CD4-positive, alpha-beta T cell treated with Interferon alpha-2 for 1 hour (primary cell): Measurements from ENCODE around the gene DUSP7.

Source experiments
- DNase-seq, 2 donors: peaks; one replicate each; pipeline ENCODE4 v3.0.0-alpha.2; 2020 to 2022

The DUSP7 gene, protein sequence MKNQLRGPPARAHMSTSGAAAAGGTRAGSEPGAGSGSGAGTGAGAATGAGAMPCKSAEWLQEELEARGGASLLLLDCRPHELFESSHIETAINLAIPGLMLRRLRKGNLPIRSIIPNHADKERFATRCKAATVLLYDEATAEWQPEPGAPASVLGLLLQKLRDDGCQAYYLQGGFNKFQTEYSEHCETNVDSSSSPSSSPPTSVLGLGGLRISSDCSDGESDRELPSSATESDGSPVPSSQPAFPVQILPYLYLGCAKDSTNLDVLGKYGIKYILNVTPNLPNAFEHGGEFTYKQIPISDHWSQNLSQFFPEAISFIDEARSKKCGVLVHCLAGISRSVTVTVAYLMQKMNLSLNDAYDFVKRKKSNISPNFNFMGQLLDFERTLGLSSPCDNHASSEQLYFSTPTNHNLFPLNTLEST

DNA sequence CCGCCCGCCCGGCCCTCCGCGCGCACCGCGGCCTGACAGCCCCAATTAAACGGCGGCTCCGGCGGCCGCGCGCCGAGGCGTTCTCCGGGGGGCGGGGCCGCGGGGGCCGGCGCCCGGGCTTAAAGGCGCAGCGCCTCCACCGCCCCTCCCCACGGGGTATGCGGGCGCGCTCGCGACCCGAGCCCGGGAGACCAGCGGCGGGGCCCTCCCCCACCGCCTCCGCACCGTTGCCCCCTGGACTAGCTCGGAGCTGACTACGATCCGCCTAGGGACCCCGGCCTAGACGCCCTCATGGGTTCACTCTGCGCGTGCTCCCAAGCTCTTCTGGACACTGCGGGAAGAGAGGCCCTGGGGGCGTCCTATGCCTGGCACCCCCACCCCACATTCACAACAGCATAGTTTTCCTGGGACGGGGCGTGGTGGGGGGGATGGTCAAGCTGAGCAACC, at the start of gene DUSP7:
DUSP7 (minus strand) TSS at position 51 of the 447 bp plus-strand sequence. CDS start 205 bp downstream, outside the sequence.
- DNase-seq = peak; percentile 61 to 77

DNA sequence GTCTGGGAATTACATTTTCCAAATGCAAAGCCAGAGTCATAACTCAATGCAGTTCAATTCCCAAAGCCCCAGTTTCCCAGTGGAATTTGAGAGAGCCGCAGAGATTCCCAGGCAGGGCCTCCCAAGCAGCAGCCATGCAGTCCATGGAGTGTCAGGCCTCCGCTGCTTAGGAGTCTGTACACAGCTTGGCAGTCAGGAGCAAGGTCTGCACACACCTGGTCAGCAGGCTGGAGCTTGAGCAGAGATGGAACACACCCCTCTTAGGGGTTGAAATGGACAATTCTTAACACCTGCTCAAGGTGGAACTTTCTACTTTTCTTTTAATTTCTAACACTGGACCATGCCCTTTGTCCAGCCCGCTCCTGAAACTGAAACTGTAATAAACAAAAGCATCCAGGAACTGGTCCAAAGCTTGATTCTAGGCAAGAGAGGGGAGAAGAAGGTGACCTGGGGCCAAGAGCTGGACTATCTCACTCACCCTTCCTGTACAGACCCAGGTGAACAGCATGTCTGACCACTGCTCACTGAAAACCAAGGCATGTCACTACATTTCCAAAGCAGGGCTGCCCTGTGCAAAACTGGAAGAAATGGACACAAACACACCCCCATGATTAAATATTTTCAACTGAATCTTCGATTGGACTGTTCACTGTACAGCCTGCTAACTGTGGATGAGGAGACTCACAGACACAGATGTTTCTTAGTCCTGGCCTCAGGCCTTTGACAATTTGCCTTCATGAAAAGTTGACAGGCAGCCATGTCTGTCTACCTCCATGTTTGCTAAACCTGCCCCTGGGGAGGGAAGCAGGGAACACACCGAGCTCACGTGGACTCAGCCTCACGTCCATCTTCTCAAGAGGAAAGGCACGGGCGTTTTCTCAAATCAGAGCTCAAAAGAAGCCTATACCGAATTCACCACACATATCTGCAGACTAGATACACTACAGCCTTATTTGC, 48.6 kb upstream of the DUSP7 start:
- no peak for DNase-seq

DNA sequence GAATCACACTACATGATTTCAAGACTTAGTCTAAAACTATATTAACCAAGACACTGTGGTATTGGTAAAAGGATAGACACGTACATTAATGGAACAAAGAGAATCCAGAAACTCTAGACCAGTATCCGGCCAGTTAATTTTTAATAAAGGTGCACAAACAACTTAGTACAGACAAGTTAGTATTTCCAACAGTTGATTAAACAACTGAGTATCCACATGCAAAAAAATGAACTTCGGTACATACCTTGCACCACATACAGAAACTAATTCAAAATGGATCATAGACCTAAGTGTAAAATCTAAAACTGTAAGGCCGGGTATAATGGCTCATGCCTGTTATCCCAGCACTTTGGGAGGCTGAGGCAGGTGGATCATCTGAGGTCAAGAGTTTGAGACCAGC, 46.6 kb upstream of the DUSP7 start:
- no peak for DNase-seq

DNA sequence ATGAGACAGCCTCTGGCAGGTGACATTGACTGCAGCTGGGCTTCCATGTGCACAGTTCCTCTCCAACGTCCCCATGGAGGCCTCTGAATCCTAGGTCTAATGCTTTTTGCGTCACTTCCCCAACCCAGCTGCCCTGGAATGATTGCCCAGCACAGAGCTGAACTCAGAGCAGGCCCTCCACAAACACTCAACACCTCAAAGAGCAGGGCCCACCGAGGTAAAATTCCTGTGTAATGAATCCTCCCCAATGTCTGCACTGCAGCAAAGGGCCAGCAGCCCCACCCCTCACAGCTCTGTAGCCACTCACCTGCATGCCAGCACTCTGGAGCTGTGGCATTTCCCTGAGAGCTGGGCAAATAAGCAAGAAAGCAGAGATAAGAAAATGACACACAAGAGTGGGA, 42.6 kb upstream of the DUSP7 start:
- DNase-seq = no peak

DNA sequence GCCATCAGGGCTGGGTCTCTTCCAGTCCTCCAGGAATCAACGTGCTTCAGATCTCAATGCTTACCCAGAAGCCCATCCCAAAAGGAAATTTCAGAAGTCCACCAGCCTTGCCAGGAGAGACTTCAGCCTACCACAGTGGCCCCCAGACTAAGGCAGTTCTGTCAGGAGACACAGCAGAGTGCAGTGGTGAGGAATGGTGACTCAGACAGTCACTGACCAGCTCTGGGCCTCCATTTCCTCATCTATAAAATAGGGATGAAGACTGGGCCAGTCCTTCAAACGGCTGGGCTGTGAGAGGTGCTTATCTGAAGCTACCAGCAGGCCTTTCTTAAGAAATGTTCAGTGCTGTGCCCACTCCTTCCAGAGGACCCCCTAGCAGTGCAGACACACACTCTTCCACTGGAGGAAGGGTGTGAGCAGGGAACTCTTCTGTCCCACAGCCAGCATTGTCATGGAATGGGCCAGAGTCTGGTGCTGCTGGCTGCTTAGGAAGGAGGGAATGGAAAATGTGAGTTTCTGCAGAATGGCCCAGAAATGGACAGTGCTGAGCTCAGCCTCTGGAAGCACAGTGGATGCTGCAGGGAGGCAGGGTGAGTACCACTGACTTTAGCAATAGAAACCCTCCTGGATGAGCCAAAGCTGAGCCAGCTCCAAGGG, 41.6 kb upstream of the DUSP7 start:
- DNase-seq = no peak

DNA sequence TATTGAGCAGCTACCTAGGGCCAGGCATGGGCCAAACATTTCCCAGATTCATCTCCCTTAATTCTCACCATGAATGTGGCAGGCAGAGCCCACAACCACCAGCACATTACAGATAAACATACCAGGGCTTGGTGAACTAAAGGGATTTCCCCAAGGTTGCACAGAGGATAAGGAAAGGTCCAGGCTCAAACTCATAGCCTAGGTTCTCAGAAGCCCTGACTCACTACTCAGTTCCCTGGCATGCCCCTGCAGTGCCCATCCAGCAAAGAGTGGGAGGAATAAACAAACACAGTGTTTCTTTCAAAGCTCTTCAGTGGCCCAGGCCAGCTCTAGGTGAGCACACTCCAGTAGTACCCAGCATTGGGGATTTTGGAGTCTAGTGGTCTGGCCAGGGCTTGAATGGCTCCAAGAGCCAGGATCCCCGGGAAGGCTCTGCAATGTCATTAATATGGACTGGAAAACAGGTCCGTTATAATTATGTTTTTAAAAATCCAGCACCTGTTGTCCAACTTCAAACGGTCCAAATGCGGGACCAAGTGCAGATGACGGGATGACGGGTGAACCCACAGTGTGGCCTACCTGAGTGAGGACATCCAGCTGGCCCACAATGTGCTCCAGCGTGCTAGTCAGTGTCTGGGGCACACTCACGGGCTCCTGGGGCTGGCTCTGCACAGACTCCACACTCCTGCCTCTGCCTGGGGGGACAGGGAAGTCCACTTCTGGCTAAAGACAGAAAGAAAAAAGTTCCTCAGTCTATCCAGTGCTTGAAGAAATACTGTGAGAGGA, 39.8 kb upstream of the DUSP7 start:
- no peak for DNase-seq

DNA sequence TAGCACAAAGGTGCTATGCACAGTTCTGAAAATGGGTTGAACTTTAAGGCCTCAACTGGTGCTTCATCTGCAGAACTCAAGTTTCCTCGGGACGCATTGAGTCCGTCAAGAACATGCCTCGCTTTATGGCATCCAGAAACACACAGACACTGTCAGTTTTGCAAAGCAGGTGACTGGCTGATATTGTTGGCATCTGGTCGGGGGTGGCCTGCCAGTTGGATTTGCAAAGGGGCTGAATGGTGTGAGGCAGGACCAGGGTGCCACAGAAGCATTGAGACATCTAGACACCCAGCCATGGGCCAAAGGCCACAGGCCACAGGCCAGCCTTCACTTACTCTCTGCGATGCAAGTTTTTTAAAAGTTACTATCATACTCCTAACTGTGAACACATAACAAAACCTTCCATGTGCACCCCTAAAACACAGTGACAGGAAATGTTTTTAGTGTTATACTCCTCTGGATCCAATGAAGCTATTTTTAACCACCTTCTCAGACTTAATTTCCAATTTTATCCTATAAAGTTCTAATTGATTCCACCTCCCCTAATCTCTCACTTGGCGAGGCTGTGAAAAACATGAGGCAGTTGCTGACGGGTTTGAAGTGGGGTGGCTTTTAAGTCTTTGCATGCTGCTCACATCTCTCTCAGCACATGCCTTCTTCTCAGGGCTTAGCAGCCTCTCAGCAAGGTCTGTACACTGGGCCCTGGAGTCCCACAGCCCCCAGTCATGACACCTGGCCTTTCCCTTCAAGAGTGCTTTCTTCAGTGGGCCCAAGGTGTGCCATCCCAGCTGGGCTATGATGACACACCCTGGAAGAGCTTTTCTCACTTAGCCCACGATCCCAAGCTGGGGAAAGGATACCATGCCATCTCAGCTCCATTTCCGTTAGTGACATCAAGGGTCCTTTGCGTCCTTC, 38.5 kb upstream of the DUSP7 start:
- no peak for DNase-seq

DNA sequence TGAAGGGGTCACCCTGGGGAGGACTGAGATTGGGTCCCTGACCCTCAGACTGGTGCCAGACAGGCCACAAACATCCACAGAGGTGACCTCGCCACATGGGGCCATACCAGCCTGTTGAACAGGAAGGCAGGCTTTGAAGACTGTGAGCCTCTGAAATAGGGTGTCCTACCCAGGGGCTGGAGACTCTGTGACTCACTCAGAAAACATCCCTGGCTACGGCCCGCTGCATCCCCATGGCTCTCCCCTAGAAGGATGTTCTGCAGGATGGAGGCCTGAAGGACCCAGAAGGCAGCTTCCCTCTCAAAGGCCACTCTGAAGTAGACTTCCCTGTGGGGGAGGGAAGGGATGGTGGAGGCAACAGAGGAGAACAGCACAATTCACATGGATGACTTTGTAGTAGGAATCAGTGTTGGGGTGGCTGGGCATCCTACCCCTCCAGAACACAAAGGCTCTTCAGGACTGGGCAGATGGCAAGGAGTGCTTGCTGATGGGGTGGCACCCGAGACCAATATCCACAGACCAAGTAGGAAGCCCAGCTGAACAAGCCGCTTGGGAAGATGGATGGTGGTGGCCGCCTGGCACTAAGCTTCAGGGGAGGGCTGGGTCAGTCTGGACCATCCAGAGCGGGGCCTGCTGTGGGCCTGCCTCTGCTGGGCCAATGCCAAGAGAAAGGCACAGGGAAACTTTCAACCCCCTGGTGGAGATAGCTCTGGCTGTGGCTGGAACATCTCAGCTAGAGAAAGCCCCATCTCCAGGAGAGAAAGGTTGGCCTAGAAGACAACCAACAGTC, 37.6 kb upstream of the DUSP7 start:
- no peak for DNase-seq

DNA sequence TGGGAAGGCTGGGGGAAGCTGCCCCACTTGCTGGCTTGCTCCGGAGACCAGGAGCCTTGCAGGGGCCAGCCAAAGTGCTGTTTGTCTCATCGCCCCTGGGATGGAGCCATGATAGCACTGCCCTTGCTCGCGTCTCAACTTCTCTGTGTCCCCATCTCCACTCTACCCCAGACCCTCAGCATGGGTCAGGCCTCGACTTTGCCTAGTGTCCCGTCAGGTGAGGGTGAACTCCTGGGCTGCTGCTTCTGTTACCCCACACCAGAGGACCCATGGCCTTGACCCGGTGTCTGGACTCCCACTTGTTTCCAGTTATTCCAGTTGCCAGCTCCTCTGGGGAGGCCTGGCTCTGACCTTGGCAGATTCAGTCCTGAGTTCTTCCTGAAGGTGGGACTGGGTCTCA, 36.5 kb upstream of the DUSP7 start:
- no peak for DNase-seq

DNA sequence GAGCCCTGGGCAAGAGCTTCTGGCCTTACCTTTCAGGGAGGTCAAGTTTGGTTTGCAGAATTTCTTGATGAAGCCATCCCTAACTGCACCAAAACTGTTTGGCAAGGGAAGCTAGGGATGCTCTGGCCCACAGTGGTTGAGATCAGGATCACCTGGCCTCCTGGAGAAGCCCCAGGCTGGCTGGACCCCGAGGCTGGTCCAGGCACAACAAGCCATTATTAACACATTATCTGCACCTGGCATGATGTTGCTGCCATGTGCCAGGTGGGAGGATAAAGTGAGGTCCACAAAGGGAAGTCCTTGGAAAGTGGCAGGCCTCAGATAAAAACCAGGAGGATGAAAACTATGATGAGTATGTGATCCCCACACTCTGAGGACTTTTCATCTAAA, 35.9 kb upstream of the DUSP7 start:
- DNase-seq = no peak

DNA sequence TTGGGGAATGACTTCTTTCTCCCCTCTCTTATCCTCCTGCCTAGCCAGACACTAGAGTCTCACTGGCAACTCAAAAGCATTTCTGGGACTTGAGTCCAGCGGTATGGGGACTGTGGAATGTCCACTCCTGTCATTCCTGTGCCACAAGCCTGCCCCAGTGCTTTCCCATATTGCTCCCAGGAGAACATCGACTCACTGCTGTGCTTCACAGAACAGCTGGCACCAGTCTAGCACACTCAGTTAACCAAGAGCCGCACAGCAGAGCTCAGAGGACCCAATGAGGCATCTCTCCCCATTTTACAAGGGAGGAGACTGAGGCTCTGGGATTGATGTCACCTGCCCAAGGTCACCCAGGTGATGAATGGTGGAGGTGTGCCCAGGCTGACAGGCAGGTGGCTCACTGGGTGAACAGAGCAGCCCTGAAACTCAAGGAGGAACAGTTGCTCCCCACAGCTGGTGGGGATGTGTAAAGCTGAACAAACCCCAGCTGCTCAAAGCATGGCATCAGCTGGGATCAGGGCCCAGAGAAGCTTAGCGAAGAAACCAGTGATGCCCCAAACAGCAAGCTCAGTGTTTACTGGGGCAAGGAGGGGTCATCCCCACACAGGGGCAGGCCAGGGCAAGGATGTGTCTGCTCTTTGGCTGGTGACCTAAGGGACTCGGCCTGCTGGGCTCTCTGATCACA, 35.4 kb upstream of the DUSP7 start:
- no peak for DNase-seq

DNA sequence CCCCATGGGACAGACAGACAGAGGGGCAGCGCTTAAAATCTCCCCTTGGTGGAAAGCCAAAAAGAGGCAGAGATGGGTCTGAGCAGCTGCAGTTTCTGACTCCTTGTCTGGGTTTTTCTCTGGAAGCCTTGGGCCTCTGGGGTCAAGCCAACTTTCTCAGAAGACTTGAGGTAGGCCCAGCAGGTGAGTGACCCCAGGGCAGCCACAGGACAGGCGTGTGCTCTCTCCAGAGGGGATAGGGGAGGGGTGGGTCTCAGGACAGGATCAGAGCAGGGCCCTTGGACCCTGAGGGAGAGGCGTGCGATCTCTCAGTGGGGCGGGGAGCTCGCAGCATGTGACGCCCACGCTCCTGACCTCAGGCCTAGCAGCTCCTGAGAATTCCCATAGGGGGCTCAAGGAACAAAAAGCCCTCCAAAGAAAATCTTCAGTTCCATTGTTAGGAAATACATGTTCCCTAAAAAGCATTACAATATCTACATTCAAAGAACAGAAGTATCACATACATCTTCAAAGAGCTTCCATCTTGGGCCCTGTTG, 34.6 kb upstream of the DUSP7 start:
- DNase-seq = no peak

DNA sequence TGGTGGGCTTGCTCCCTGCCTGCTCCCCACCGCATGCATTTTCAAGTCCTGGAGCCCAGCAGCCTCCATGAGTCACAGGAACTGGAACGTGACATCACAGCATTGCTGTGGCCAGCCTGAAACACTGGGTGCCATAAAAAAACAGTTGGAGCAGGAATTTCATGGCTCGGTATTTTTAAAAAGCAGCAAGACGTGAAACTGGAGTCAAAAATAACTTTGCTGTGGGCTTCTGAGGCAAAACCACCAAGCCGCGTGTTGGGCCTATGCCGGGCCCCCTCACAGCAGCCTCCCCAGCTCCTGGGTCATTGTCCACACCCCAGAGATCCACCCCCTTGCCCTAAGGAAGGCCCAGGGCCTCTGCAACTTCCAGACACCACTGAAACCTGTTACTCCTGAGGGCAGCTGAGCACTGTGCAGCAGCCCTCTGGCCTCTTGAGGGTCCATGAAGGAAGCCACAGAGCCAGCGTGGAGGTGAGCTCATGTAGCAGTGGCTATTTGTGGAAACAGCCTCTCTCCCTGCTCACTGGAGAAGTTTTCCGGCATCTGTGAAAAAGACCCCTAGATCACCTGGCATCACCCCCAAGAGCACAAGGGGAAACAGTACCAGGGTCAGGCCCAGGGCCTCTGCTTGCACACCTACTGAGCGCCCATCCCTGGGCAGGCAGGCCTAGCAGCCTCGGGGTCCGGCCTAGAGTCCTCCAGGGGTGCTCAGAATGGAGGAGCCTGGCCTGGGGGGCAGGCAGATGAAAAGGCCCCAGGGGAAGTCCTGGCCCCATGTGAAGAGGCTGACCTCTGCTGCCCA, 34.0 kb upstream of the DUSP7 start:
- no peak for DNase-seq

DNA sequence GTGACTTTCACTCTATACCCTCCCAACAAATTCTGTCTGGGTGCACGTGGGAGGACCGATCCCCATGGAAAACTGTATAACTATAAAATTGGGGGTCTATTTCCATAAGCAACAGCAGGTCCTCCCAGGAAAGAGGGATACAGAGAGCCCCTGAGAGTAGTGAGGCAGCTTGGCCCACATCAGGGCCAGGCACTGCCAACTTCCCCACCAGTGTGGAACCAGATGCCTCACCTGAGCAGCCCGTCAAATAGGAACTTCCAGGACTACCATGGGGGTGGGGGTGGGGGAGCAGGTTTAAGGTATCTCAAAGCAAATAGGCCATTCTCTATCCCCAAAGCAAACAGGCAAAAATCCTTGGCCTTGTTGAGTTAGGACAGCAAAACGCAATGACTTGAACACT, 33.3 kb upstream of the DUSP7 start:
- no peak for DNase-seq

DNA sequence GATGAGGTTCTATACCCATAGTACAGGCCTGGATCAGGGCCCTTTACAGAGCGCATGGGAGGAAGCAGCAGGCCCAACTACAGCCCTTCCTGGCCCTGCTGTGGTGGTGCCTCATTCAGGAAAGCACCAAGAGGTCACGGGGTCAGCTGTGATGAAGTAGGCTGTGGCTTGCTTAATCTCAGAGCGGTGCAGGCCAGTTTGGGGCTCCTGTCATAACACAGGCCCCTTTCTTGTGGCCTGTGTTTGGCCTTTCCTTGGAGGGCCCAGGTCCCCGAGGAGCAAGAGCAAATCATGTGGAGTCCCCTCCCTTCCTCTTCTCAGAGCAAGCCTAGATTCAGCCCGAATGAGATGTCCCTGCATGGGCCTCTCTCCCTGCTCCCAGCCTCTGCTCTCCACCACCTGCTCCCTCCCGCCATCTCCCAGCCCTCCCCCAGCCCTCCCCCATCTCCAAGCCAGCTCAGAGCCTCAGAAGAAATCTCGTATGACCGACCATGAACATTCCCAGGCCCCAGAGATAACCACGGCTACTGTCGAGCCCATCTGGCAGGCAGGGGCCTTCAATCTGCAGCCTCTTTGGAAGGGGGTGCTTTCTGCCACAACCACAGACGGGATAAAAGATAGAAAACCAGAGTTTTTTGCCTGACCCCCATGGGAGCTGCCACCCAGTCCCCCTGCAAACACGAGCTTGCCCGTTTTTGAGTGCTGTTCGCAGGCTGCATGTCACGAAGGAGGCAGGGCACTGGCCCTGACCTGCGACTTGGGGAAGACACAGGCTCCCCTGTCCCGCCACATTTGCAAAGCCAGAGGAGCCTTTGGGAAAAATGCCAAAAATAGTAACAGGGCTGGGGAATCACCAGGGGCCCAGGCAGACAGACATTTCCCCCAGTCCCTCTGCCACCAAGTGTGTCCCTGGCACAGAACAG, 32.3 kb upstream of the DUSP7 start:
- DNase-seq = peak in 1 of 2 donors; percentile 54

DNA sequence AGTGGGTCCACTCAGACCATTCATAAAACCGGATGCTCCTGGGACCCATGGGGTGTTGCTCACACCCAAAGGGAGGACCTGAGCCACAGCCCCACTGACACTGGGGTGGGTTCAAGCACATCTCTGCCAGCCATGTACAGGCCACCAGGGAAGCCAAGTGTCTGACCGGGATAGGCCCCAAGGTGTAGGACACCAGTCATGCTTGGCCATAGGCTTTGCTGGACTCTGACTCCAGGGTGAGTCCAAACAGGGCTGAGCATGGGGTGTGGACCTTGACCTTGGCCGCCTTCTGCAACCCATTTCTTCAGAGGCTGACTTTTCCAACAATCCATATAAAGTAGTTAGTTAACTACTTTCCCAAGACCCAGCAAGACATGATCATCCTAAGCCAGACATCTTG, 31.4 kb upstream of the DUSP7 start:
- no peak for DNase-seq

DNA sequence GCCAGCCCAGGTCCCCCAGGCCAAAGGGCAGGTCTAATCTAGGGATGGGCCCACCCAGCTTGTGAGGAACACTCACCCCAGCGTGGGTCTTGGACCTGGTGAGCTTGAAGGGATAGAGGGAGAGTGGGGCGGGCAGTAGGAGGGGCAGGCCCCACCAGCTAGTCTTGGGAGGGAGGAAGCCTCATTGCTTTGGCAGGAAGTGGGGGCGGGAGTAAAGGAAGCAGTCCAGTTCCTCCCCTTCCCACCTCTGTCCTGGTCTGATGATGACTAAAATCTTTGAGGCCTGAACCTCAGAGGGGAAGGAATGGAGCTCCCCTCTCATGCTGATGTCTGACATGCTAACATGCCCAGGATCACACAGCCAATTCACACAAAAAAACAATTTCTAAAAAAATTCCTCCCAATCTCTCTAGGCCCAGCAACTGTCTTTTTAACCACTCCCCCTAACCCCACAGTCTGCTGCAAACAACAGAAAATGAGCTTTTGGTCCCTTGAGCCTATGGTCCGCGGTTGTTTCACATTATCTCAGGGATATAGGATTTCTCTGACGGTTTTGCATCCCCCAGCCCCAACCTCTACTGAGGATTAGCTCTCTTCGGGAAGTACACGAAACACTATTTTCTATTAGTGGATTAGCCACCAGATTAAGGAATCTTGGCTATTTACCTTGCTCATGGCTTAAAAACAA, 30.7 kb upstream of the DUSP7 start:
- DNase-seq = no peak
